IMR-90 (cell line): ENCODE results near the gene POU3F2. TPM values are rescaled to one million over a fixed set of nuclear protein-coding genes. Genes with fewer than 3 reads are reported as not detected.

Experiments used
- ATAC-seq: fragments of 200-7000 bp; cut with Tn5 transposase; 2 replicates; pipeline ENCODE4 v1.9.1; 2020; ENCODE audit warnings: low read depth, mild to moderate bottlenecking, moderate library complexity
- BruUV-seq: library from RNA; stranded (reverse); fragments of 400-500 nt; replicated peaks from 2 replicates; lab custom pipeline; 2021; lab: Mats Ljungman, UMichigan
- CTCF ChIA-PET: fragments of 300-600 bp; formaldehyde crosslinking; extraction: SDS; loops from one replicate; lab custom pipeline; 2021; ENCODE audit warnings: antibody characterized with exemption; lab: Yijun Ruan, JAX
- POLR2A ChIA-PET: fragments of 300-600 bp; sonication (Branson Sonifier 250); formaldehyde crosslinking; loops from one replicate; lab custom pipeline; 2022; ENCODE audit warnings: antibody characterized with exemption; ENCODE audit not compliant: unreplicated experiment; lab: Charles Lee
- DNase-seq: peaks from one replicate; pipeline ENCODE4 v3.0.0; 2013
- H2AFZ ChIP-seq: replicated peaks from 2 replicates; pipeline ENCODE3; 2013; ENCODE audit warnings: low read length, mild to moderate bottlenecking; ENCODE audit not compliant: poor library complexity
- H2AK5ac ChIP-seq: 2 replicates; pipeline ENCODE4 v1.6.1; 2013; ENCODE audit warnings: low read depth, low read length, inconsistent platforms
- H2AK9ac ChIP-seq: replicated peaks from 2 replicates; pipeline ENCODE3; 2013; ENCODE audit warnings: mild to moderate bottlenecking, low read depth, low read length, moderate library complexity; ENCODE audit not compliant: poor library complexity
- H2BK120ac ChIP-seq: 2 replicates; pipeline ENCODE4 v1.6.1; 2013; ENCODE audit warnings: low read depth, low read length, inconsistent platforms
- H2BK15ac ChIP-seq: 3 replicates; pipeline ENCODE4 v1.6.1; 2013; ENCODE audit warnings: low read depth, low read length, inconsistent platforms
- H2BK20ac ChIP-seq: 2 replicates; pipeline ENCODE4 v1.6.1; 2013; ENCODE audit warnings: low read depth, mild to moderate bottlenecking, inconsistent platforms, low read length, moderate library complexity
- H2BK5ac ChIP-seq: 2 replicates; pipeline ENCODE4 v1.6.1; 2013; ENCODE audit warnings: mild to moderate bottlenecking, low read depth, low read length, inconsistent platforms; ENCODE audit not compliant: poor library complexity, severe bottlenecking
- H3K14ac ChIP-seq: replicated peaks from 2 replicates; pipeline ENCODE4 v1.6.1; 2013; ENCODE audit warnings: low read depth, low read length, inconsistent platforms
- H3K18ac ChIP-seq: 2 replicates; pipeline ENCODE4 v1.6.1; 2013; ENCODE audit warnings: low read depth, low read length, control low read depth
- H3K23ac ChIP-seq: 2 replicates; pipeline ENCODE4 v1.6.1; 2013; ENCODE audit warnings: low read depth, low read length, inconsistent platforms
- H3K27ac ChIP-seq: 2 replicates; pipeline ENCODE4 v1.5.1; 2013; ENCODE audit warnings: mild to moderate bottlenecking, control low read depth, low read length; ENCODE audit not compliant: insufficient read depth
- H3K27me3 ChIP-seq: 2 replicates; pipeline ENCODE4 v1.6.1; 2013; ENCODE audit warnings: low read length; ENCODE audit not compliant: control insufficient read depth, insufficient read depth
- H3K36me3 ChIP-seq: 2 replicates; pipeline ENCODE4 v1.6.1; 2013; ENCODE audit warnings: low read length, mixed read lengths; ENCODE audit not compliant: control insufficient read depth, insufficient read depth
- H3K4ac ChIP-seq: 2 replicates; pipeline ENCODE4 v1.6.1; 2013; ENCODE audit warnings: low read depth, low read length, inconsistent platforms
- H3K4me1 ChIP-seq: 2 replicates; pipeline ENCODE4 v1.6.1; 2013; ENCODE audit warnings: low read length, mixed read lengths; ENCODE audit not compliant: control insufficient read depth, insufficient read depth
- H3K4me2 ChIP-seq: 2 replicates; pipeline ENCODE4 v1.6.1; 2013; ENCODE audit warnings: low read depth, mild to moderate bottlenecking, control low read depth, low read length, moderate library complexity
- H3K4me3 ChIP-seq: 2 replicates; pipeline ENCODE4 v1.5.1; 2013; ENCODE audit warnings: low read depth, mild to moderate bottlenecking, control low read depth, low read length, moderate library complexity; ENCODE audit not compliant: insufficient read depth
- H3K56ac ChIP-seq: 2 replicates; pipeline ENCODE4 v1.6.1; 2013; ENCODE audit warnings: low read length, inconsistent platforms; ENCODE audit not compliant: insufficient read depth; ENCODE audit errors: extremely low read depth
- H3K79me1 ChIP-seq, 2 experiments: 2 replicates each; pipeline ENCODE4 v1.6.1; 2013; ENCODE audit warnings: low read length in 2 of 2, inconsistent platforms in 1 of 2, low read depth in 1 of 2
- H3K9ac ChIP-seq: 2 replicates; pipeline ENCODE4 v1.6.1; 2013; ENCODE audit warnings: low read depth, low read length, control low read depth
- H3K9me1 ChIP-seq: 2 replicates; pipeline ENCODE4 v1.6.1; 2013; ENCODE audit warnings: low read length, inconsistent platforms; ENCODE audit not compliant: insufficient read depth
- H3K9me3 ChIP-seq: 2 replicates; pipeline ENCODE4 v1.6.1; 2013; ENCODE audit warnings: low read length; ENCODE audit not compliant: control insufficient read depth, insufficient read depth
- H4K20me1 ChIP-seq: 2 replicates; pipeline ENCODE4 v1.6.1; 2013; ENCODE audit warnings: low read length, inconsistent platforms; ENCODE audit not compliant: insufficient read depth
- H4K5ac ChIP-seq: 2 replicates; pipeline ENCODE4 v1.6.1; 2013; ENCODE audit warnings: mild to moderate bottlenecking, low read depth, low read length, control low read depth
- H4K8ac ChIP-seq, 2 experiments: 2 replicates each; pipeline ENCODE4 v1.6.1; 2013; ENCODE audit warnings: low read depth in 2 of 2, low read length in 2 of 2, control low read depth in 1 of 2, inconsistent platforms in 1 of 2
- H4K91ac ChIP-seq: 2 replicates; pipeline ENCODE4 v1.6.1; 2013; ENCODE audit warnings: low read depth, low read length, inconsistent platforms; ENCODE audit not compliant: insufficient read depth
- BHLHE40 ChIP-seq: fragments of 150-350 bp; IDR thresholded peaks from 2 replicates; pipeline ENCODE4 v1.6.1; 2016; ENCODE audit warnings: mild to moderate bottlenecking, low read depth, low read length
- CEBPB ChIP-seq: IDR thresholded peaks from 2 replicates; pipeline ENCODE4 v1.6.1; 2012; ENCODE audit warnings: low read depth, low read length, improper control_type of control experiment
- CHD1 ChIP-seq: IDR thresholded peaks from 2 replicates; pipeline ENCODE4 v1.6.1; 2012; ENCODE audit warnings: low read depth, low read length, improper control_type of control experiment
- FOS ChIP-seq: fragments of 150-350 bp; IDR thresholded peaks from 2 replicates; pipeline ENCODE4 v1.6.1; 2016; ENCODE audit warnings: low read depth, low read length
- NFE2L2 ChIP-seq: fragments of 150-350 bp; IDR thresholded peaks from 2 replicates; pipeline ENCODE4 v1.6.1; 2016; ENCODE audit warnings: low read depth, mild to moderate bottlenecking, low read length
- POLR2A ChIP-seq: IDR thresholded peaks from 2 replicates; pipeline ENCODE4 v1.6.1; 2012; ENCODE audit warnings: mild to moderate bottlenecking, low read depth, low read length
- RFX5 ChIP-seq: IDR thresholded peaks from 2 replicates; pipeline ENCODE4 v1.8.0; 2012; ENCODE audit warnings: low read depth, mild to moderate bottlenecking, low read length, moderate library complexity
- WGBS, 2 experiments: methylation state at CpG; one replicate each; pipeline versions ENCODE4 v1.1.5 to v1.1.7; 2013; ENCODE audit warnings: missing lambda C conversion rate in 2 of 2; ENCODE audit not compliant: insufficient read length in 1 of 2; ENCODE audit errors: extremely low coverage in 2 of 2; 5-methylcytosine and 5-hydroxymethylcytosine counted together
- dilution Hi-C: fragments of 300-500 bp; cut with HindIII; formaldehyde crosslinking; loops from one replicate; pipeline ENCODE4 v1.14.3; 2018; ENCODE audit warnings: low sequenced_read_pairs; ENCODE audit not compliant: unreplicated experiment
- in situ Hi-C: fragments of 300-500 bp; cut with MboI; formaldehyde crosslinking; loops from 3 replicates; pipeline ENCODE4 v1.14.3; 2019; ENCODE audit warnings: low sequenced_read_pairs, inconsistent platforms, mixed read lengths
- intact Hi-C: fragments of 100-400 bp; cut with micrococcal nuclease; formaldehyde crosslinking; loops from 2 replicates; pipeline ENCODE4 v1.10.0; 2022
- polyA plus RNA-seq, 3 experiments: library from polyadenylated mRNA; depleted of rRNA; stranded (reverse); fragments of >200 nt; gene quantifications; 2 replicates each; pipeline ENCODE4 v1.2.3, GENCODE V29; 2012; ENCODE audit warnings: low replicate concordance in 1 of 3
- total RNA-seq: library from RNA; depleted of rRNA; stranded (reverse); fragments of >200 nt; gene quantifications from 2 replicates; pipeline ENCODE4 v1.2.3, GENCODE V29; 2012
- TF ChIP-seq, protein P1 (sequence below): fragments of 150-350 bp; IDR thresholded peaks from 2 replicates; pipeline ENCODE4 v1.6.1; 2017; ENCODE audit warnings: mild to moderate bottlenecking, antibody characterized with exemption, low read length, low read depth
- TF ChIP-seq, protein P2 (sequence below): conservative IDR thresholded peaks from 2 replicates; pipeline ENCODE4 v1.5.1; 2012; ENCODE audit warnings: mild to moderate bottlenecking, low read depth, low read length, improper control_type of control experiment

The POU3F2 gene
- total and polyA plus RNA-seq, 2 of the 4 experiments (the other 2 are of a cell fraction) = not detected

GRCh38 chr6:98825600-98826230 is 8.7 kb upstream of the POU3F2 start:
- Histone ChIP-seq H2BK15ac (no peak overlapping the region), H3K79me1 (no peaks in the 10 kb centered on the region), H2BK5ac (no peak overlapping the region), H3K9me1 (no peaks in the 10 kb centered on the region), H2AK9ac (no peak overlapping the region), H3K18ac (no peak overlapping the region), H3K27me3 (peaks cover 71% of the 10 kb centered on the region), H3K56ac (no peak overlapping the region), H4K20me1 (no peaks in the 10 kb centered on the region), H3K14ac (no peak overlapping the region), H3K23ac (no peak overlapping the region), H3K27ac (no peak overlapping the region), H2AFZ (no peak overlapping the region), H4K8ac (no peak overlapping the region), H2BK120ac (no peak overlapping the region), H4K91ac (no peak overlapping the region), H3K4me3 (no peak overlapping the region), H3K9ac (no peak overlapping the region), H2AK5ac (no peak overlapping the region), H3K9me3 (no peaks in the 10 kb centered on the region), H4K5ac (no peak overlapping the region), H3K4me1 (no peaks in the 10 kb centered on the region), H3K36me3 (no peaks in the 10 kb centered on the region), H3K4ac (no peak overlapping the region), H3K4me2 (no peak overlapping the region), H2BK20ac (no peak overlapping the region)
- in situ Hi-C loops = no loop called here
- CTCF ChIA-PET = no interaction called here
- ATAC-seq = no peak
- dilution Hi-C loops = no loop called here
- intact Hi-C loops = no loop called here
- no TSS peak for BruUV-seq
- POLR2A ChIA-PET = no interaction called here
- no CpG with 5 or more reads among the region's 19 CpGs for WGBS, 2 experiments
- no peak for TF ChIP-seq POLR2A
- TF ChIP-seq, protein P1, sequence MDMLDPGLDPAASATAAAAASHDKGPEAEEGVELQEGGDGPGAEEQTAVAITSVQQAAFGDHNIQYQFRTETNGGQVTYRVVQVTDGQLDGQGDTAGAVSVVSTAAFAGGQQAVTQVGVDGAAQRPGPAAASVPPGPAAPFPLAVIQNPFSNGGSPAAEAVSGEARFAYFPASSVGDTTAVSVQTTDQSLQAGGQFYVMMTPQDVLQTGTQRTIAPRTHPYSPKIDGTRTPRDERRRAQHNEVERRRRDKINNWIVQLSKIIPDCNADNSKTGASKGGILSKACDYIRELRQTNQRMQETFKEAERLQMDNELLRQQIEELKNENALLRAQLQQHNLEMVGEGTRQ = no peak
- TF ChIP-seq FOS = no peak
- no peak for TF ChIP-seq BHLHE40
- no peak for TF ChIP-seq CHD1
- TF ChIP-seq, protein P2, sequence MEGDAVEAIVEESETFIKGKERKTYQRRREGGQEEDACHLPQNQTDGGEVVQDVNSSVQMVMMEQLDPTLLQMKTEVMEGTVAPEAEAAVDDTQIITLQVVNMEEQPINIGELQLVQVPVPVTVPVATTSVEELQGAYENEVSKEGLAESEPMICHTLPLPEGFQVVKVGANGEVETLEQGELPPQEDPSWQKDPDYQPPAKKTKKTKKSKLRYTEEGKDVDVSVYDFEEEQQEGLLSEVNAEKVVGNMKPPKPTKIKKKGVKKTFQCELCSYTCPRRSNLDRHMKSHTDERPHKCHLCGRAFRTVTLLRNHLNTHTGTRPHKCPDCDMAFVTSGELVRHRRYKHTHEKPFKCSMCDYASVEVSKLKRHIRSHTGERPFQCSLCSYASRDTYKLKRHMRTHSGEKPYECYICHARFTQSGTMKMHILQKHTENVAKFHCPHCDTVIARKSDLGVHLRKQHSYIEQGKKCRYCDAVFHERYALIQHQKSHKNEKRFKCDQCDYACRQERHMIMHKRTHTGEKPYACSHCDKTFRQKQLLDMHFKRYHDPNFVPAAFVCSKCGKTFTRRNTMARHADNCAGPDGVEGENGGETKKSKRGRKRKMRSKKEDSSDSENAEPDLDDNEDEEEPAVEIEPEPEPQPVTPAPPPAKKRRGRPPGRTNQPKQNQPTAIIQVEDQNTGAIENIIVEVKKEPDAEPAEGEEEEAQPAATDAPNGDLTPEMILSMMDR = no peak
- TF ChIP-seq NFE2L2 = no peak
- TF ChIP-seq RFX5 = no peak
- TF ChIP-seq CEBPB = no peak
- no peak for DNase-seq
